IPS-NIHi11 (cell line): Measurements from ENCODE around the gene ZNF593OS.

ENCODE experiments used
- DNase-seq: peaks from one replicate; pipeline ENCODE4 v3.0.0; 2012; ENCODE audit warnings: mixed read lengths, low spot score

ZNF593OS gene

DNA sequence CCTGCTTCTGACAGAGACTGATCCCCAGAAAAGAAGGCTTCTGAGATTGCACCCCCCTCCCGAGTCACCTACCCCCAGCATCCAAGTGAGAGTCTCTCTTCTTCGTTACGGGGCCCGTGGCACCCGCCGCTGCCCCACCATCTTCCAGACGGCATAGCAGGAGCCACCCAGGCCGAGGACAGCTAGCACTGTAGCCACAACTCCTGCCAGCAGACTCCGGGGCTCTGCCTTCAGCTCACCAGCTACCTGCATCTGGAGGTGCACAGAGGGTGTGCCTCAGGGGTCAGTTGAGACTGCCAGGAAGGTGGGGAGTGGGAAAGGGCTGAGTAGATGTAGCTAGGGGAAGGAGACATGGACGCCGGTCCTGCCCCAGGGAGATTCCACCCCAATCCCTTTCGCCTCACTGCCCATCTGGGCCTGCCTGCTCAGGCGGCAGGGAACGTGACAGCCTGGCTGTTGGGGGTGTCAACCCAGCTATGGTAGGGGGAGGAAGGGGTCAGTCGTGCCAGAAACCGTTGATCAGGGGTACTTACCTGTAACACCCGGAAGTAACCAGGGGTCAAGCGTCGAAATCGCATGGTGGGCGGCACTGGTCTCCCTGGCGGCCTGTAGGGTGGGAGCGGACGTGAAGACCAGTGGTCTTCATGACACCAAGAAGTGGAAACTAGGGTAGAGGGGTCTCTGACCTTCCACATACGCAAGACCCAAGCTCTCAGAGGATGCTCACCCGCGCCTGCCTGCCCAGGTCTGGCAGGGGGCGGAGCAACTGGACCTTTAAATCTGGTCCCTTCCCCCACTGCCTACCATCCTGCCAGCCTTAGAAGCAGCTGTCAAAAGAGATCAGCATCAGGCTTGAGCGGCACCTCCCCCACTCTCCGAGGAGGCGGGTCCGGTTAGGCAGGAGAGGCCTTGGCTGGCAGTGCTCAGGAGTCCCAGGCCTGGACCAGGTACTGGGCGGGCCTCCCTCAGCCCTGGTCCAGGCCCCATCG, at the start of gene ZNF593OS:
ZNF593OS (minus strand) TSS at position 749 of the 989 bp plus-strand sequence; CDS start at position 578, 171 bp downstream.
- no peak for DNase-seq

DNA sequence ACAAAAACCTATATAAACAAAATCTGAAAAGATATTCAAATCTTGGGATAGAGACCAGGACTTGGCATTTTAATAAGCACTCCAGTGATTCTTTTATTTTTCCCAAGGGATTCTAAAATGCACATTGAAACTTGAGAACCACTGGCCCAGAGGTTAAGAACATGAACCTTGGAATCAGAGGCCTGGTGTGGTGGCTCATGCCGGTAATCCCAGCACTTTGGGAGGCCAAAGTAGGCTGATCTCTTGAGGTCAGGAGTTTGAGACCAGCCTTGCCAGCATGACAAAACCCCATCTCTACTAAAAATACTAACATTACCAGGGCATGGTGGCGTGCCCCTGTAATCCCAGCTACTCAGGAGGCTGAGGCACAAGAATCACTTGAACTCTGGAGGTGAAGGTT, 49.5 kb upstream of the ZNF593OS start:
- no peak for DNase-seq

DNA sequence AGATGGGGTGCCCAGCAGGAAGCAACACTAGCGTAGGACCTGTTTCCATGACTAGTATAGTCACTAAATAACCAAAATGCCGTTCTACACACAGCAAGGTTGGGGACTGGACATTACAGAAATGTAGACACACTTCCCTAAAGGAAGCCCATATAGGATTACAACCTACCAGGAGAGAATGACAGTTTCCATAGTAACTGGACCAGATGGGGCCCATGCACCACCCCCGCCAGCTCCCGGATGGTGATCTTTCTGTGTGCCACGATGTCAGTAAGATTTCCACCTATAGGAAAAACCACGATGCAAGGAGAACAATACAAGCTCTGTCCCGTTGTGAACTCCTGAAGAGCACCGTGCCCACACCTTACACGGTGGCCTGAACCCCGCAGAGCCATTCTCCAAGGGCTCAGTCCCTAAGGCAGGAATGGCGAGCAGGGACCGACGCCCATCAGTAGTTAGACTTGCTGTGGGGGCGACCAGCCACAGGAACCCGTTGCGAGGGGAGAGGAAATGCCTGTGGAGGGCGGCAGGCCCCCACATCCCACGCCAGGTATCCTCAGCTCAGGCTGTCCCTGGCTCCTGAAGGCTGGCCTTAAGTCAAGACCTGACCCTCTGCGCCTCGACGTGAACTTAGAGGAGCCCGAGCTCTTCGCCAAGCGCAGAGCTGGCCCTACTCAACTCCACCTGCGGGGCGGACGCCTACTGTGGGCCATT, 48.7 kb upstream of the ZNF593OS start:
- DNase-seq = no peak

DNA sequence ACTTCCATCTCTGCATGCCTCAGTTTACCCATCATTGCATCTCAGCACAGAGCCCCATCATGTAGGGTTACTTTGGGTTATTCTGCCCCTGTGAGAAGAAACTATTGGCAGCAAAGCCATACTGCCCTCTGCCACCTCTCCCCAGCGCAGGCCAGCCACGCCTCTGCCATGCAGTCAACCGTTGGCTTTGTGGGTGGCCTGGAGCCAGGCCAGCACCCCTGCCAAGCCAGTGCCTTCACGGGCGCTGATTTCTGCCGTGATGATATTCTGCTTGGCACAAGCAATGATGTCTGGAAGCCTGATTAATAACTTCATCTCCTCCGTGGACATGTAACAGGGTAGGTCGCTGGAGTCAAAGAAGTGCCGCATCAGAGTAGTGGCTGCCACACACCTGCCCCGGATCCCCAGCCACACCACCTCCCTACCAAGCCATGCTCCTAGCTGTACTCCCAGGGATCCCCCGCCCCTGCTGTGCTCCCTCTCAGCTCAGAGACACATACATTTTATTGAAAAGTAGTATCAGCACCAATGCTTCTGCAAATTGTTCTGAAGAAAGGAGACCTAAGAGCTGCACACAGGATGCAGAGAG, 47.4 kb upstream of the ZNF593OS start:
- no peak for DNase-seq

DNA sequence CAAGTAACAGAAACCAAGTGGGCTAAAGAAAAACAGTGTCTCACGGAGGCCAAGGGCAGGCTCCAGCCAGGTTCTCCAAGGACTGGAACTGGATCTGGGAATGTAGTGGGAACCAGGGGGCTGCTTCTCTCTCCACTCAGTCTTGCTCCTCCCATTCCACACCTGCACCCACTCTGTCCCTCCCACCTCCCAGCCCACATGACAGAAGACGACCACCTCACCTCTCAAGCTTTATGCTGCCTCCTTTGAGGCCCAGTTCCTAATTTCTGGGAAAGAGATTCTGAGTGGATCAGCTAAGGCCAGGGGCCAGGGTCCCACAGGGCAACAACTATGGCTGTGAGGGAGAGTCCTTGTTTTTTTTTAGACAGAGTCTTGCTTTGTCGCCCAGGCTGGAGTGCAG, 43.6 kb upstream of the ZNF593OS start:
- DNase-seq = no peak

DNA sequence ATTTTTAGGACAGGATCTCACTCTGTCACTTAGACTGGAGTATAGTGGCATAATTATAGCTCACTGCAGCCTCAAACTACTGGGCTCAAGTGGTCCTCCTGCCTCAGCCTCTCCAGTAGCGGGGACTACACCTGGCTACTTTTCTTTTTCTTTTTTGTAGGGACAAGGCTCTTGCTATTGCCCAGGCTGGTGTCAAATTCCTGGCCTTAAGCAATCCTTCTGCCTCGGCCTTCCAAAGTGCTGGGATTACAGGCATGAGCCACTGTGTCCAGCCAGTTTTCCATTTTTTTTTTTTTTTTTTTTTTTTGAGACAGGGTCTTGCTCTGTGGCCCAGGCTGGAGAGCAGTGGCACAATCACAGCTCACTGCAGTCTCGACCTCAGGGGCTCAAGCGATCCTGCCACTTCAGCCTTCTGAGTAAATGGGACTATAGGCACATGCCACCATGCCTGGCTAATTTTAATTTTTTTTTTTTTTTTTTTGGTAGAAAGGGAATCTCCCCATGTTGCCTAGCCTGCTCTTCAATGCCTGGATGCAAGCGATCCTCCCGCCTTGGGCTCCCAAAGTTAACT, 41.8 kb upstream of the ZNF593OS start:
- no peak for DNase-seq

DNA sequence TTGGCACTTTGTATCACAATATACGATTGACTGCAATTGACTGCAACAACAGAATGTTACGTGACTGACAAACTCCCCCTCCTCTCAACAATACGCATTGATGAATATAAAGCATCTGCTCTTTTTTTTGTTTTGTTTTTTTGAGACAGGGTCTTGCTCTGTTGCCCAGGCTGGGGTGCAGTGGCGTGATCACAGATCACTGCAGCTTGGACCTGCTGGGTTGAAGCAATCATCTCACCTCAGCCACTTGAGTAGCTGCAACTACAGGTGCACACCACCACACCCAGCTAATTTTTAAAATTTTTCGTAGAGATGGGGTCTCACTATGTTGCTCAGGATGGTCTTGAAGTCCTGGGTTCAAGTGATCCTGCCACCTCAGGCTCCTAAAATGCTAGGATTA, 41.1 kb upstream of the ZNF593OS start:
- no peak for DNase-seq

DNA sequence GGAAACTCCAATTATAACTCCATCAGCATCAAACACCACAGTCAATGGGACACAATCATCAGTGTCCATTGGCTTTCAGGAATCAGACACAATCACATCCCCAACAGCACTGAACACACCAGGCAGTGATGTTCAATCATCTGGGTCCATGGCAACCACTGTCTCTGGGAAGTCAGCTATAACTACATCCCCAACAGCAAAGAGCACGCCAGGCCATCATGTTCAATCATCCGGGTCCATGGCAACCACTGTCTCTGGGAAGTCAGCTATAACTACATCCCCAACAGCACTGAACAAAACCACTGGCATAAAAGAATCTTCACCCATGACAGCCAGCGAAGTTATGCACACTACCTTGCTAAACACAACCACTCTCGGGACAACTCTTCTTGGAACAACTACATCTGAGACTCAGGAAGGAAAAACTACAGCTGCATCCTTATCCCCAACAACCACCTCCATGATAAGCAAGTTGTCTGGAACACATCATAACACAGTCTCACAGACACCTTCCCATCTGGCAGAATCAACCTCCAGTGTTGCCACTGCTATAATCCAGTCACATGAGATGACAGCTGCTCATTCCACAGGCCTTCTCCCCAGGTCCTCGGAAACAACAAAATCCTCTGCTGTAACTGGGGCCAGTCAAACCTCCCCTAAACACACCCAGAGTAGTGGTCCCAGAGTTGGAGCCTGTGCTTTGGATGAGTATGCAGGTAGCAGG, 38.7 kb upstream of the ZNF593OS start:
- DNase-seq = no peak

DNA sequence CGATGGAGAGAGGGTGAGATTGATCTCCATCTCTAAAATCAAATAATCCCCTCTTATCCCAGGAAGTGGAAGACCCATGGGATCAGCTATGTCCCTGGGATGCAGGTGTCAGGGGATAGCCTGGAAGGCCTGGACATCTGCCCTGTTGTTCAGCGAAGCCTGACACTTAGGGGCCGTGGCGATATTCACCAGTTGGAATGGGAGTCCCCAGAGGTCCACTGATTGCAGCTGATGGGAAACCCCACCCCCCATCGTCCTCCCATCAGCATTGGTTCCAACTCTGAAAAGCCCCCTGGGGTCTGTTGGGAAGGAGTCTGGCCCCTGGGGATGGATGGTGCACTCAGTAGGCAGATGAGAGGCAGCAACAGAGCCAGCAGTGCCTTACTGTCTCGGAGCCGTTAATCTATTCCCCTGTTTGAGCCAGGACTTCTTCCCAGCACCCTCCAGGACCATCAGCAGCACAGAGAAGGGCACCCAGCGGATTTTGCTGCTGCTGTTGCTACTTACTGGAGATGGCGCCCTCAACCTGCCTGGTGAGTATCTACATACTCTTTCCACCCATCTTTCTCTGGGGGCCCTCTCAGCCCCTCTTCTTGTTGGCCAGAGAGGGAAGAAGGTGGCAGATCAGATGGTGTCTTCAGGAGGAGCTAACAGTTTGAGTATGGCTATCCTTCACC, 32.1 kb upstream of the ZNF593OS start:
- no peak for DNase-seq

DNA sequence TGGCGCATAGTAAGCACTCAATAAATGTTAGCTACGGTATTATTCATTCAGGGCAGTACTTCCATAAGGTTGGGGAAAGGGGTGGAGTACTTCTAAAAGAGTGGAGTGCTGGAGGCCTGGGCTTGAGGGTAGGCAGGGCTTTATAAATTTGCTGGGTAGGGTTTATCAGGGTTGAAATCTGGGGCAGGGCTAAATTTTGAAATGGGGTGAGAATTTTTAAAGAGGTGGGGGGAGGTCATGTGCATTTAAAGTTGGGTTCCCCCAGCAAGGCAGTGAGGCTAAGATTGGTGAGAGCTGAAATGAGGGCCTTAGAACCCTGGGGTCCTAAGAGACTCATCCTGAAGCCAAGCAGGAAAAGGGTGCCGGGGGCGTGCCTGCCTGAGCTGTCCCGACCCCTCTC, 28.8 kb upstream of the ZNF593OS start:
- no peak for DNase-seq

DNA sequence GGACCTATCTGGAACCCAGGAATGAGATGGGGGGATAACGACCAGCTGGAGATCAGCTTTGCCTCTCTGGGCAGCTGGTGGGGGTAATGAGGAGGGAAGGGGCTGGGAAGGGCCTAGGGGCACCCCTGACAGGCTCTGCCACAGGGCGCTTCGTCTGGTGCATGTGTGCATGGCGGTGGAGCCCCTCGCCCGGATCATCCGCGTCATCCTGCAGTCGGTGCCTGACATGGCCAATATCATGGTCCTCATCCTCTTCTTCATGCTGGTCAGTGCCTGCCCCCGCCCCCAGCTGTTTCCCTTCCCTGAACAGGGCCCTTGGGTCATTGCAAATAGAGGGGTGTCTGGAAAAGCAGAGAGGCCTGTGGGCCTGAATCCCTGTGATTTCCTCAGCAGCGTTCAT, 26.2 kb upstream of the ZNF593OS start:
- no peak for DNase-seq

DNA sequence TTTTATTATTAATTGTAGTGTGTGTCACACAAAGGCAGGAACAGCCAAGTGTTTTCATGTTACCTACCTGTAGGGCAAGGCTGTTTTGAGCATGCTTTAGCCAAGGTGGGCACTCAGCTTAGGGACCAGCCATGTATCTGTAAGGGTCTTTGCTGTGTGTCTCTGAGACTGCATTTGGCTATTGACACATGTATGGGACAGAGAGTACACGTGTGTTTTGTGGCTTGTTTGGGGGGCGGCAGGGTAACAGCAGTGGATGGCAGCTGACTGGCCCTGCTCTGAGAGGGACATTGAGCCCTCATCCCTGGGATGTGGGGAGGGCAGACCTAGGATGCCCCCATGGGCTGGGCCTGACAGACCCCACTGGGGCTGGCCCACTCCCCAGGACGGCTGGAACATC, 25.7 kb upstream of the ZNF593OS start:
- no peak for DNase-seq

DNA sequence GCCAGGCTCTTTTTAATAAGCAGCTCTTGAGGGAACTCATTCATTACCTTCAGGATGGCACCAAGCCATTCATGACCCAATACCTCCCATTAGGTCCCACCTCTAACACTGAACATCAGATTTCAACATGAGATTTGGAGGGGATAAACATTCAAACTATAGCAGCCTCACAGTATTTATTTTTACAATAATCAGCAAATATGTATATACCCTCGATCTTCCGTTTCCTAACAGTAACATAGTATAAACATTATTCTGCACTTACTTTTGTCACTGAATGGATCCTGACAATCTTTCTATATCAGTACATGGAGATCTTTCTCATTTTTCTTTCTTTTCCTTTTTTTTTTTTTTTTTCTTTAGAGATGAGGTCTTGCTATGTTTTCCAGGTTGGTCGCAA, 24.2 kb upstream of the ZNF593OS start:
- DNase-seq = no peak

DNA sequence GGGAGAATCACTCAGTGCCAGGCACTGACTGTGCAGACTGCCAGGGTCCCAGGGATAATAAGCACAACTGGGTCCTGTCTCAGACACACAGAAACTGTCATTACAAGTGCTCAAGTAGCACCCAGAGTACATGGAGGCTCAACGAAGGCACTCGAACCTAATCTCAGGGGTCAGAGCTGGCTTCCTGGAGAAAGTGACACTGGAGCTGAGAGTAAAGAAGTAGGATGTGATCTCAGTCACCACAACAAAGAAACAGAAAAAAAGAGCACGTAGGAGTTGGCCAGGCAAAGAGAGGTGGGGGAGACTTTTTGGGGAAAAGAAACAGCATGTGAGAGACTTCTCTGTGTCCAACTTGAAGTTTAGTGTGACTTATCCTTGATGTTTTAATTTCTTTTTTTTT, 20.1 kb upstream of the ZNF593OS start:
- DNase-seq = no peak

DNA sequence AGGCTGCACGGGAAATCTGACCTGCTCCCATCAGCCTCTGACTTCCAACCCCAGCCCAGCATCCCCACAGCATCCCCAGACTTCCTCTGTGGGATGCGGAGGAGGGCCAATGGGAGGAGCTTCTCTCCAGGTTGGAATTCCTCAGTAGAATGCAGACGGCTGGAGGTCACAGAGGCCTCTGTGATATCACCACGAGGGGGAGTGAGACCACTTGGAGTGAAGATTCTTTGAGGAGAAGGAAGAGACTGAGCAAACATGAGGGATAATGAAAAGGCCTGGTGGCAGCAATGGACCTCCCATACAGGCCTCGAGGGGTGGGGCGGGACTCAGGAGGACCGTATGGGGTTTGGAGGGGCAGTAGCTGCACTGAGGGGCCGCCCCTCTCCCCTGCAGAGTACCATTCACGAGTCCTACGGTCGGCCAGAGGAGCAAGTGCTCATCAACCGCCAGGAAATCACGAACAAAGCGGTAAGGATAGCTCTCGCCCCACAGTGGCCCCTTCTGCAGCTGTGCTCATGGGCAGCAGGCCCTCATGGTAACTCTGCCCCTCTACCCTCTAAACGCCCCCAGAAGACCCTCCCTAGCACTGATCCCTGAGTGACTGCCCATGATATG, 18.8 kb upstream of the ZNF593OS start, which contains the start of gene CATSPER4:
CATSPER4 (plus strand) TSS at position 230 of the 615 bp plus-strand sequence; CDS start at position 256, 26 bp downstream.
- peak; percentile 96 for DNase-seq

DNA sequence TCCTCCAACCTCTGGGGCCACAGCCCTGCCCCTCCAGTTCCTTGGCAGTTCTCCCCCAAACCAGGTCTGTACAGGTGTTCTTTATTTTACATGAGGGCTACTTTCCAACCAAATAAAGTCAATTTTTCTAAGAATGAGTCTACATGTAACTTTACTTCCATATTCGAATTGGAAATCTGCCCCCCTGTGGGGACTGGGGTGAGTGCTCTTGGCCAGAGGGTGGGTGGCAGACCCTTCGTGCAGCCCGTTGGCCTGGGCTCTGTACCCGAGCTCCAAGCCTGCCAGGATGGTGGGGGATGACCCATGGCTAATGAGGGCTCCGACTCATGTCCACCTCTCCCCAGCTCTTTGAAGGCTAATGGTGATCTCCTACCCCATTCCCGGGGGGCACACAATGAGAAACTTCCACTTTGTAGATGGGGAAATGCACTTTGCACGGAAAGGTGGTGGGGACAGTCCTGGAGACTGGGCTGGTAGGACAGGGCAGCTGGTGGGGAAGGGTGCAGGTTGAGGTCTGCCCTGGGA, 18.2 kb upstream of the ZNF593OS start:
- DNase-seq = no peak

DNA sequence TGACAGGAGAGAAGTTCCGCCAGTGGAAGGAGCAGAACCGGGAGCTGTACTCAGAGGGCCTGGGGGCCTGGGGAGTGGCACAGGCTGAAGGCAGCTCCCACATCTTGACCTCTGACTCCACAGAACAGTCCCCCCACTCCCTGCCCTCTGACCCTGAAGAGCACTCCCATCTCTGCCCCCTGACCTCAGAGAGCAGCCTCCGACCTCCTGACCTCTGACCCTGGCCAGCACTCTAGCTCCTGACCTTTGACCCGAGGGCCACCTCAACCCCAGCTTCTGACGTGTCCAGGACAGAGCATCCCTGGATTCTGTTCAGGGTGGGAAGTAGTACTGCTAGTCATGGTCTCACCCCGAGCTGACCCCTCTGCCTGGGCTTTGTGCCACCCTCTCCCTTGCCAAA, 17.7 kb upstream of the ZNF593OS start:
- DNase-seq = no peak

DNA sequence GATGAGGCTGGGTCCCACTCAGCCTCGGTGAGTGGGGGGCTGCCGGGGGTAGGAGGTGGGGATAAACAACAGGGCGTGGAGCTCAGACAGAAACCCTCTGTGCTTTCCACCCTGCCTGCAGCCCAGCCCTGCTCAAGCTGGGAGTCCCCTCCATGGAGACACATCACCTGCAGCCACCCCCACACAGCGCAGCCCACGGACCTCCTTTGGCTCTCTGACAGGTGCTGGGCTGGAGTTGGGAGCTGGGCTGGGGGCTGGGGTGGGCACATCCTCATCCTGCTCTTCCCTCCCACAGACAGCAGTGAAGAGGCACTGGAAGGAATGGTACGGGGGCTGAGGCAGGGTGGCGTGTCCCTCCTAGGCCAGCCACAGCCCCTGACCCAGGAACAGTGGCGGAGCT, 16.8 kb upstream of the ZNF593OS start:
- DNase-seq = no peak

DNA sequence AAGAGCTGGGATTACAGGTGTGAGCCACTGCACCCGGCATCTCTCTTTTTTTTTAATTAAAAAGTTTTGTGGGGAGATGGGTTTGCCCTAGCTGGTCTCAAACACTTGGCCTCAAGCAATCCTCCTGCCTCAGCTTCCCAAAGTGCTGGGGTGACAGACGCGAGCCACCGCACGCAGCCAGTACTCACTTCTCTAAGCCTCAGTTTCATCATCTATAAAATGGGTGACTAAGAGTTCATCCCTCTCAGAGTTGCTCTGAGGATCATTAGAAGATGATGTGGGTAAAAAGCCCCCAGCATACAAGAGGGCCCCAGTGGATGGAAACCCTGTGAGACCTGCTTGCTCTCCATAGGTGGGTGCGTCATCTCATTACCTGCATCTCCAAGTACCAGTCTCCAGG, 16.2 kb upstream of the ZNF593OS start:
- no peak for DNase-seq

DNA sequence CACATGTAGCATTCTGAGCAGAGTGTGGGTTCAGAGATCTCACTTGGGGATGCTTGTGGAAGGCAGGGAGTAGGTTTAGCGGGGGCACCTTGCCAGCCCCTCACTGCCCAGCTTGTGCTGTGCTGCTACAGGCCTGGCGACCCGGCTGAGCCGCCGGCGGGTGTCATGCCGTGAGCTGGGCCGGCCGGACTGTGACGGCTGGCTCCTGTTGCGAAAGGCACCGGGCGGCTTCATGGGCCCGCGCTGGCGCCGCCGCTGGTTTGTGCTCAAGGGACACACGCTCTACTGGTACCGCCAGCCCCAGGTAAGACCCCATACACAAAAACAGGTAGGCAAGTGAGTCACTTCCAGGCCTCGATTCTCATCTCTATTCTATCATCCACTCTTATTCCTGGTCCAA, 13.3 kb upstream of the ZNF593OS start:
- peak; percentile 13 for DNase-seq
